ENCODE measurements around the gene CGB3. TPM values are rescaled to one million over a fixed set of nuclear protein-coding genes. Genes with fewer than 3 reads are reported as not detected.
"Not testable (repeated sequence)": the region's sequence is repeated elsewhere in the genome, so short reads cannot be mapped to it uniquely, and the experiment has no call there.

The CGB3 gene
- total RNA-seq, 1 donor from 2014 or later, result not detected

DNA sequence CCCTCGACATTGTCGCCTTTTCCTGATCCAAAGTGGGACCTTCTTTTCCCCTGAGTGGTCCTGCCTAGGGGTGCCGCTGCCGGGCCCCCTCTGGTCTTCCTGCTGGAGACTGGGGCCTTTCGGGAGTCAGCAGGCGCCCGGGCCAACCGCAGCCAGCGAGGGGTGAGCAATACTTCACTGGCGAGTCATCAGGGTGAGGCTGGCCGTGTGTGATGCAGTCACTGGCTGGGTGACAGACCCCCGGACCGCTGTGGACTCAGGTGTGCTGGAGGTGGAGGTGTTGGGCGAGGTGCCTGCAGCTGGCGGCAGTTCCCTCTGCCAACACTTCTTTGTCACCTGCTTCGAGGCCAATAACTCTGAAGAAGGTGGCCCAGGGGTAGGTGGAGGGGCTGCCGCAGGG is 18.0 kb upstream of the CGB3 start:
- Histone ChIP-seq H3K27ac (no peak overlapping the region), H3K27me3 (no peaks in the 10 kb centered on the region), H3K9me3 (no peaks in the 10 kb centered on the region), H3K4me1 (no peaks in the 10 kb centered on the region), H3K4me3 (no peak overlapping the region), H3K36me3 (no peaks in the 10 kb centered on the region)
- no peak for DNase-seq
- intact Hi-C loops (cut with DNase I), result no loop called here
- TF ChIP-seq CTCF (IDR thresholded peaks at IDR 0.05), result no peak
- no peak for ATAC-seq

GRCh38 chr19:49039736-49040135 is 15.6 kb upstream of the CGB3 start:
- H3K9me3 ChIP-seq; intact Hi-C loops (cut with DNase I); DNase-seq; H3K27ac ChIP-seq; H3K4me1 ChIP-seq; ATAC-seq; H3K36me3 ChIP-seq; H3K27me3 ChIP-seq; H3K4me3 ChIP-seq: not testable (repeated sequence)

- intact Hi-C loops (cut with DNase I); H3K9me3 ChIP-seq; ATAC-seq; H3K4me3 ChIP-seq; DNase-seq; H3K27ac ChIP-seq; H3K4me1 ChIP-seq; H3K27me3 ChIP-seq; H3K36me3 ChIP-seq: not testable (repeated sequence)
Measured at GRCh38 chr19:49038557-49039276, 14.6 kb upstream of the CGB3 start.

DNA sequence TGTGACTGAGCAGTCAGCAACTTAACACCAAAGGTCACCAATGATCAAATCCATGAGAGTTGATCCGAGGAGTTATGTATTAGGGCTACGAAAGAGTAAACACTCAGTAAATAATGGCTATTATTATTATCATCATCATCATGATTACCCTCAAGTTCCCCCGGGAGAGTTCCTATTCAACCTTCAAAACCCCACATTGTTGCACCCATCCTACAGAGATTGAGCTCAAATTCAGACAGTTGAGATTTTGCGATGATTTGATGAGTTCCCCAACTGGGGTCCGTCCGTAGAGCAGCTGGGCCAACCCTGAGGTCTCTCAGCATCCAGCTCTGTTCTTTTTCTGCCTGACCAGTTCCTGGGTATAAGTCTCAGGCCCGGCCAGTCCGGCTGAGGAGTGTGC is 14.0 kb upstream of the CGB3 start:
- H3K36me3 ChIP-seq; H3K27ac ChIP-seq; H3K4me1 ChIP-seq; ATAC-seq; intact Hi-C loops (cut with DNase I); H3K27me3 ChIP-seq; DNase-seq; H3K4me3 ChIP-seq; H3K9me3 ChIP-seq: not testable (repeated sequence)

- H3K4me1 ChIP-seq; DNase-seq; H3K36me3 ChIP-seq; H3K27me3 ChIP-seq; H3K27ac ChIP-seq; H3K4me3 ChIP-seq; intact Hi-C loops (cut with DNase I); ATAC-seq; H3K9me3 ChIP-seq: not testable (repeated sequence)
- peak; percentile 38 for TF ChIP-seq CTCF (IDR thresholded peaks at IDR 0.05)
Measured at GRCh38 chr19:49036815-49037214, 12.7 kb upstream of the CGB3 start, which contains the start of gene CGB1. Gene CGB1, minus strand, starts transcription at chr19:49036895. Its CDS starts 184 bp downstream, at chr19:49036711.

DNA sequence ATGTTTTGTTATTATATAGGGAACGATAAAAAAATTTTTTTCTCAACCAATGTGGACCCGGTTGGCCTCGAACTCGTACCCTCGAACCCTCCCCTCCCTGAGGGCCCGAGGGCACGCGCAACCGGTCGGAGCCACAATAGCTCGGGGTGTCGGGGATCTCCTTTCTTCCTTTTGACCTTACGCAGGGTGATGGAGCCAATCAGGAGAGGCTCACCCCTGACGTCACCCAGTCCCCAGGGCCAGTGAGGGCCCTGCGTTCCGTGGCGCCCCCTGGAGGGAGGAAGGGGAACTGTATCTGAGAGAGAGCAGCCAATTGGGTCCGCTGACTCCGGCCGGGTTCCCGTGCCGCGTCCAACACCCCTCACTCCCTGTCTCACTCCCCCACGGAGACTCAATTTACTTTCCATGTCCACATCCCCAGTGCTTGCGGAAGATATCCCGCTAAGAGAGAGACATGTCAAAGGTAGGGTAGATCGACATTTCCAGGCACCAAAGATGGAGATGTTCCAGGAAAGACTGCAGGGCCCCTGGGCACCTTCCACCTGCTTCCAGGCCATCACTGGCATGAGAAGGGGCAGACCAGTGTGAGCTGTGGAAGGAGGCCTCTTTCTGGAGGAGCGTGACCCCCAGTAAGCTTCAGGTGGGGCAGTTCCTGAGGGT is 7.6 kb upstream of the CGB3 start, which contains the start of gene CGB2:
Gene CGB2 (plus strand): TSS at position 249 of the 660 bp plus-strand sequence. CDS start 206 bp downstream, at position 455.
- peak; percentile 29 for ATAC-seq
- H3K27ac ChIP-seq; H3K4me3 ChIP-seq; H3K4me1 ChIP-seq; H3K36me3 ChIP-seq; DNase-seq; H3K9me3 ChIP-seq; H3K27me3 ChIP-seq; intact Hi-C loops (cut with DNase I): not testable (repeated sequence)
- TF ChIP-seq CTCF (IDR thresholded peaks at IDR 0.05), result peak; percentile 35

DNA sequence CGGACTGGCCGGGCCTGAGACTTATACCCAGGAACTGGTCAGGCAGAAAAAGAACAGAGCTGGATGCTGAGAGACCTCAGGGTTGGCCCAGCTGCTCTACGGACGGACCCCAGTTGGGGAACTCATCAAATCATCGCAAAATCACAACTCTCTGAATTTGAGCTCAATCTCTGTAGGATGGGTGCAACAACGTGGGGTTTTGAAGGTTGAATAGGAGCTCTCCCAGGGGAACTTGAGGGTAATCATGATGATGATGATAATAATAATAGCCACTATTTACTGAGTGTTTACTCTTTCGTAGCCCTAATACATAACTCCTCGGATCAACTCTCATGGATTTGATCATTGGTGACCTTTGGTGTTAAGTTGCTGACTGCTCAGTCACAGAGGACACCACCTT is 6.2 kb upstream of the CGB3 start:
- H3K36me3 ChIP-seq; H3K27me3 ChIP-seq; H3K9me3 ChIP-seq; ATAC-seq; intact Hi-C loops (cut with DNase I); H3K27ac ChIP-seq; H3K4me1 ChIP-seq; H3K4me3 ChIP-seq; DNase-seq: not testable (repeated sequence)

- intact Hi-C loops (cut with DNase I); H3K4me3 ChIP-seq; H3K4me1 ChIP-seq; H3K27ac ChIP-seq; H3K36me3 ChIP-seq; ATAC-seq; DNase-seq; H3K27me3 ChIP-seq; H3K9me3 ChIP-seq: not testable (repeated sequence)
Measured at GRCh38 chr19:49029749-49030148, 5.6 kb upstream of the CGB3 start.

DNA sequence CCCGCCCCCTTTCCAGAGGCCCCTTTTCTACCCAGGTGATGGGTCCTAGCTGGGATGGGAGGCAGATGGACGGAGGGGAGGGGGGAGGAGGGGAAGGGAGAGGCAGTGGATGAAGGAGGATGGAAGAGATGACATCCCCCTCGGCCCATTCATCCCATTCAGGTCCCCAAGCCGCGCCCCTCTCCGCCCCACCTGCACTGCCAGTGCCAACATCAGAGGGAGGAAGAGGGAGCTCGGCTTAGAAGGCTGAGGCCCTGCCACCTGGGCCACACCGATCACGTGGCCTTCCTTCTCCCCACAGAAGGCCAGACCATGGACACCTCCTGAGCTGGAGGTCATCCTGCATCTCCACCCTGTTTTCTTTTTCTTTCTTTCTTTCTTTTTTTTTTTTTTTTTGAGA is 4.6 kb upstream of the CGB3 start:
- DNase-seq; H3K4me3 ChIP-seq; H3K4me1 ChIP-seq; H3K36me3 ChIP-seq; H3K27me3 ChIP-seq; intact Hi-C loops (cut with DNase I); H3K9me3 ChIP-seq; H3K27ac ChIP-seq: not testable (repeated sequence)
- ATAC-seq, result peak; percentile 14

DNA sequence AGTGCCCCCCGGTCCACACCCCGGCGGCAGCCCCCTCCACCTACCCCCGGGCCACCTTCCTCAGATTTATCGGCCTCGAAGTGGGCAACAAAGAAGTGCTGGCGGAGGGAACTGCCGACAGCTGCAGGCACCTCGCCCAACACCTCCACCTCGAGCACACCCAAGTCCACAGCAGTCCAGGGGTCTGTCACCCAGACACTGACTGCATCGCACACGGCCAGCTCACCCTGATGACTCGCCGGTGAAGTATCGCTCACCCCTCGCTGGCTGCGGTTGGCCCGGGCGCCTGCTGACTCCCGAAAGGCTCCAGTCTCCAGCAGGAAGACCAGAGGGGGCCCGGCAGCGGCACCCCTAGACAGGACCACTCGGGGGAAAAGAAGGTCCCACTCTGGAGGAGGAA is 1.5 kb upstream of the CGB3 start:
- H3K36me3 ChIP-seq; DNase-seq; H3K9me3 ChIP-seq; ATAC-seq; H3K4me1 ChIP-seq; H3K27ac ChIP-seq; H3K4me3 ChIP-seq; H3K27me3 ChIP-seq; intact Hi-C loops (cut with DNase I): not testable (repeated sequence)

- H3K36me3 ChIP-seq; intact Hi-C loops (cut with DNase I): not testable (repeated sequence)
Measured at GRCh38 chr19:49025088-49025487, 955 bp upstream of the CGB3 start.

More at GRCh38 chr19:49025088-49025487, 955 bp upstream of the CGB3 start:
- not testable (repeated sequence) for H3K4me1 ChIP-seq, DNase-seq, H3K27me3 ChIP-seq, ATAC-seq, H3K27ac ChIP-seq, H3K9me3 ChIP-seq, H3K4me3 ChIP-seq

All from upper lobe of right lung (tissue), 1 donor.